Tibial nerve (tissue), 4 donors: ENCODE measurements around the gene STAT5A. TPM values are rescaled to one million over a fixed set of nuclear protein-coding genes. Genes with fewer than 3 reads are reported as not detected.
"Not testable (repeated sequence)": the region's sequence is repeated elsewhere in the genome, so short reads cannot be mapped to it uniquely, and the experiment has no call there.

Experiments
- DNase-seq, 2 donors: peaks; one replicate each; pipeline ENCODE4 v3.0.0-alpha.2; 2019; ENCODE audit warnings: low spot score in 2 of 2
- H3K27ac ChIP-seq, 4 donors: fragments of 200-600 bp; sonication (generic) in 3 of 4; one replicate each; pipeline ENCODE4 v1.5.1; 2017 to 2019; ENCODE audit warnings: mild to moderate bottlenecking in 1 of 4
- H3K27me3 ChIP-seq, 2 donors: fragments of 200-600 bp; sonication (generic) in 1 of 2; one replicate each; pipeline versions ENCODE4 v1.5.1 to v1.6.0; 2017 to 2019
- H3K36me3 ChIP-seq, 3 donors: fragments of 200-600 bp; sonication (generic); one replicate each; pipeline ENCODE4 v1.5.1; 2018 to 2019
- H3K4me1 ChIP-seq, 4 donors: fragments of 200-600 bp; sonication (generic) in 3 of 4; one replicate each; pipeline ENCODE4 v1.5.1; 2017 to 2019
- H3K4me3 ChIP-seq, 4 donors: fragments of 200-600 bp; sonication (generic) in 3 of 4; one replicate each; pipeline ENCODE4 v1.5.1; 2017 to 2019; ENCODE audit warnings: mild to moderate bottlenecking in 1 of 4, moderate library complexity in 1 of 4
- H3K9me3 ChIP-seq, 4 donors: fragments of 200-600 bp; sonication (generic) in 3 of 4; one replicate each; pipeline ENCODE4 v1.5.1; 2017 to 2019
- CTCF ChIP-seq, 5 experiments: fragments of 200-600 bp in 3 of 5; fragments of 450-650 bp in 2 of 5; sonication (generic) in 3 of 5; IDR thresholded peaks; one replicate each; pipeline ENCODE4 v1.5.1; 2016 to 2019; ENCODE audit warnings: antibody characterized with exemption in 5 of 5, mild to moderate bottlenecking in 3 of 5, moderate library complexity in 2 of 5
- EP300 ChIP-seq, 2 donors: sonication (generic); formaldehyde crosslinking; IDR thresholded peaks; one replicate each; pipeline ENCODE4 v1.6.1; 2017; ENCODE audit warnings: antibody characterized with exemption in 2 of 2, mild to moderate bottlenecking in 1 of 2
- POLR2A ChIP-seq, 2 donors: fragments of 450-650 bp; IDR thresholded peaks; one replicate each; pipeline ENCODE4 v1.6.1; 2017; ENCODE audit warnings: antibody characterized with exemption in 2 of 2, mild to moderate bottlenecking in 2 of 2, moderate library complexity in 2 of 2
- WGBS, 2 donors: methylation state at CpG; one replicate each; pipeline ENCODE4 v1.1.5; 2018; 5-methylcytosine and 5-hydroxymethylcytosine counted together
- total RNA-seq, 4 donors: library from RNA; depleted of rRNA; stranded (reverse); fragments of >200 nt; gene quantifications; one replicate each; pipeline ENCODE4 v1.1.0, GENCODE V29; 2016

The STAT5A gene
- total RNA-seq, 4 donors from 2014 or later = 95.2 to 150 (median 127) TPM

DNA sequence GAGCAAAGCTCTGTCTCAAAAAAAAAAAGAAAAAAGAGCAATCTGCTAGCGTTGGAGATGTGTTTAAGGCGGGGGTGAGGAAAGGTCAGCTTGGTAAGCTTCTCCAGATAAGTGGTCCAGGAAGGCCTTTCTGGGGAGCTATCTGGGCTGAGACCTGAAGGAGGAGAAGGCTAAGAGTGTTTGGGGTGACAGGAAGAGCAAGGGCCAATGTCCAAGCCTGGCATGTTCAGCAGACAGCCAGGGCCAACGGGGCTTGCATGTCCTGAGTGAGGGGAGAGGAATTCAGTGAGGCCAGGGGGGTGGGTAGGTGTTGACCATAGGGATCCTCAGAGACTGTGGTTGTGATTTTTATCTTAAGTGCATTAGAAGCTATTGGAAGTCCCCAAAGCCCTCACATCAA is 15.4 kb downstream of the STAT5A start:
- DNase-seq = no peak
- peaks cover 0 to 96% (median 29%) of the 10 kb centered on the region in 3 donors for H3K36me3 ChIP-seq
- TF ChIP-seq EP300 (IDR thresholded peaks at IDR 0.05) = no peak
- TF ChIP-seq CTCF (IDR thresholded peaks at IDR 0.05) = no peak
- TF ChIP-seq POLR2A (IDR thresholded peaks at IDR 0.05) = no peak
- H3K27ac ChIP-seq = no peak overlapping the region
- no peaks in the 10 kb centered on the region for H3K27me3 ChIP-seq
- H3K4me3 ChIP-seq = no peak overlapping the region
- peaks cover 0 to 7% (median 0%) of the 10 kb centered on the region in 4 donors for H3K4me1 ChIP-seq
- 77 to 85% methylated on average over 3 of the region's 3 CpGs for WGBS, 2 donors
- no peaks in the 10 kb centered on the region for H3K9me3 ChIP-seq

DNA sequence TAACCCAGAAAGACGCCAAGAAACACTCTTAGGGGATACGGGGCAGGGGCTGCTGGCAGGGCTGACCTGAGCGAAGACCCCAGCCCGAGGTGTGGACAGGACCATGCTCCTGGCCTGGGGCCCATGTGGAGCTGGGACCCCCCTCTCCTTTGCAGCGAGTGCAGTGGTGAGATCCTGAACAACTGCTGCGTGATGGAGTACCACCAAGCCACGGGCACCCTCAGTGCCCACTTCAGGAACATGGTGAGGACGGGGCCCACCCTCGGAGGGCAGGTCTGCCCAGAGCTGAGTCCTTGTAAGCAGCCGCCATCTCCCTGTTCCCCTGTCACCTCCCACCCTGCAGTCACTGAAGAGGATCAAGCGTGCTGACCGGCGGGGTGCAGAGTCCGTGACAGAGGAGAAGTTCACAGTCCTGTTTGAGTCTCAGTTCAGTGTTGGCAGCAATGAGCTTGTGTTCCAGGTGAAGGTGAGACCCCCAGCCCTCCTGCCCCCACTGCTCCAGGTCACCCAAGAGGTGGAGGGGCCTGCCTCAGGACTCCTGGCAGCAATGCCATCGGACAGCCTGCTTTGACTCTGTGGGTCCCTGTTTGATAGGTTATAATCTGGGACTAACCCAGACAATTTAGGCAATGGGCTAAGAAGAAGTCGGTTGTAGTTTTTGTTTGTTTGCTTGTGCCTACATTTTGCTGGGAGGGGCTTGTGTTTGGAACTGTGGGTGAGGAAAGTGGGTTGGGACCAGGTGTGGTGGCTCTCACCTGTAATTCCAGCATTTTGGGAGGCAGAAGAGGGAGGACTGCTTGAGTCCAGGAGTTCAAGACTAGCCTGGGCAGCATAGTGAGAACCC is 16.1 kb downstream of the STAT5A start:
- H3K36me3 ChIP-seq = peaks cover 0 to 95% (median 32%) of the 10 kb centered on the region in 3 donors

GRCh38 chr17:42305031-42305330 is 16.7 kb downstream of the STAT5A start:
- WGBS, 2 donors = 92 to 95% methylated on average over 6 of the region's 6 CpGs
- not testable (repeated sequence) for DNase-seq, H3K4me3 ChIP-seq, H3K27ac ChIP-seq, H3K9me3 ChIP-seq, H3K27me3 ChIP-seq
- Histone ChIP-seq H3K4me1 (peaks cover 0 to 19% (median 0%) of the 10 kb centered on the region in 4 donors), H3K36me3 (peaks cover 0 to 99% (median 33%) of the 10 kb centered on the region in 3 donors)

More for the DNA sequence above, 16.1 kb downstream of the STAT5A start:
- H3K27me3 ChIP-seq = no peaks in the 10 kb centered on the region
- no peak overlapping the region for H3K4me3 ChIP-seq
- H3K27ac ChIP-seq = no peak overlapping the region
- H3K4me1 ChIP-seq = peaks cover 0 to 13% (median 0%) of the 10 kb centered on the region in 4 donors
- TF ChIP-seq CTCF (IDR thresholded peaks at IDR 0.05) (no peak), EP300 (IDR thresholded peaks at IDR 0.05) (no peak), POLR2A (IDR thresholded peaks at IDR 0.05) (no peak)
- H3K9me3 ChIP-seq = no peaks in the 10 kb centered on the region
- 93 to 95% methylated on average over 11 to 16 of the region's 16 CpGs for WGBS, 2 donors
- DNase-seq = no peak

DNA sequence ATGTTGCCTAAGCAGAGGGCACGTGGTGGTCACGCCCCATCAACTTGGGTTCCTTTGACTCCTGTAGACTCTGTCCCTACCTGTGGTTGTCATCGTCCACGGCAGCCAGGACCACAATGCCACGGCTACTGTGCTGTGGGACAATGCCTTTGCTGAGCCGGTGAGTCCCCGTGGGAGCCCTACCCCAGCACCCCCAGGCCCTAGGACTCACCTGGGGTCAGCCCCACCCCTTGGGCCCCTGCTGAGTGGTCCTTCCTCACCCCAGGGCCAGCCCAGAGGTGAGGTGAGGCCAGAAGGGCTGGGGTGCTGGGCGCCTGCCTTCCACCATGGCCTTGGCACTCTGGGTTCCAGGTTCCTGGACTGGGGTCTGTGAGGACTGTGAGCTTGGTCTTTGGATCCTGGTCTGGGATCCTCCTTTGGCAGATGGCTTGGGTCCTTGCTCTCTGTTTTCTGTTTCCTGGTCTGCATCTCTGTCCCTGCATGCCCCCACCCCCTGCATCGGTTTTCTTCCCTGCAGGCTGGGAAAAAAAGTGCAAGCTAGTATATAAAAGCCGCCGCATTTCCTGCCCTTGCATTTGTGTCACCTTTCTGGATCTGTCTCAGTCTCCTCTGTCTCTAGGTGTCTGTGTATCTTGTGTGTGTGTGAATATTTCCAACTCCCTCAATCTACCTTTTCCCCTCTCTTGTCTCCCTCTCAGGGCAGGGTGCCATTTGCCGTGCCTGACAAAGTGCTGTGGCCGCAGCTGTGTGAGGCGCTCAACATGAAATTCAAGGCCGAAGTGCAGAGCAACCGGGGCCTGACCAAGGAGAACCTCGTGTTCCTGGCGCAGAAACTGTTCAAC is 17.5 kb downstream of the STAT5A start:
- Histone ChIP-seq H3K27ac (no peak overlapping the region), H3K27me3 (no peaks in the 10 kb centered on the region), H3K4me3 (no peak overlapping the region), H3K36me3 (peaks cover 0 to 98% (median 39%) of the 10 kb centered on the region in 3 donors), H3K4me1 (peaks cover 0 to 27% (median 3%) of the 10 kb centered on the region in 4 donors), H3K9me3 (no peaks in the 10 kb centered on the region)
- TF ChIP-seq EP300 (IDR thresholded peaks at IDR 0.05) (no peak), POLR2A (IDR thresholded peaks at IDR 0.05) (no peak), CTCF (IDR thresholded peaks at IDR 0.05) (no peak)
- DNase-seq = no peak
- 89 to 93% methylated on average over 16 to 18 of the region's 18 CpGs for WGBS, 2 donors

DNA sequence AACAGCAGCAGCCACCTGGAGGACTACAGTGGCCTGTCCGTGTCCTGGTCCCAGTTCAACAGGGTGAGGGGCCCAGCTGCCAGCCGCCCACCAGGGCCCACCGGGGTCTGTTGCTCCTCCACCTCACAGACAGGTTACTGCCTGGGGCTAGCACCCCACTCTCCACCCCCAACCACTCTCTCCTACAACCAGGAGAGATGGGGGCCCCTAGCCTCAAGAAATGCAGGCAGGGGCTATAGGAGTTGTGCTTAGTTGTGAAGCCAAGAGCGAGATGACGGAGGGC is 18.0 kb downstream of the STAT5A start:
- Histone ChIP-seq H3K9me3 (no peaks in the 10 kb centered on the region), H3K36me3 (peaks cover 0 to 93% (median 33%) of the 10 kb centered on the region in 3 donors), H3K4me1 (peaks cover 0 to 32% (median 5%) of the 10 kb centered on the region in 4 donors), H3K4me3 (no peak overlapping the region), H3K27ac (no peak overlapping the region), H3K27me3 (no peaks in the 10 kb centered on the region)
- WGBS, 2 donors = 97 to 98% methylated on average over 5 of the region's 5 CpGs
- DNase-seq = no peak
- TF ChIP-seq CTCF (IDR thresholded peaks at IDR 0.05) = no peak
- no peak for TF ChIP-seq EP300 (IDR thresholded peaks at IDR 0.05)
- no peak for TF ChIP-seq POLR2A (IDR thresholded peaks at IDR 0.05)
